Sigmoid colon (tissue), 3 donors: Measurements from ENCODE around the gene CLEC18C.

Experiments
- POLR2A ChIP-seq, 2 donors: fragments of 450-650 bp; IDR thresholded peaks; one replicate each; pipeline ENCODE4 v1.6.1; 2016; ENCODE audit warnings: antibody characterized with exemption in 2 of 2, mild to moderate bottlenecking in 2 of 2, moderate library complexity in 2 of 2
- TF ChIP-seq, protein P1 (sequence below), 4 experiments: fragments of 450-650 bp in 3 of 4; fragments of 200-600 bp in 1 of 4; IDR thresholded peaks; one replicate each; pipeline ENCODE4 v1.5.1; 2016 to 2019; ENCODE audit warnings: antibody characterized with exemption in 4 of 4, mild to moderate bottlenecking in 3 of 4, moderate library complexity in 2 of 4

DNA sequence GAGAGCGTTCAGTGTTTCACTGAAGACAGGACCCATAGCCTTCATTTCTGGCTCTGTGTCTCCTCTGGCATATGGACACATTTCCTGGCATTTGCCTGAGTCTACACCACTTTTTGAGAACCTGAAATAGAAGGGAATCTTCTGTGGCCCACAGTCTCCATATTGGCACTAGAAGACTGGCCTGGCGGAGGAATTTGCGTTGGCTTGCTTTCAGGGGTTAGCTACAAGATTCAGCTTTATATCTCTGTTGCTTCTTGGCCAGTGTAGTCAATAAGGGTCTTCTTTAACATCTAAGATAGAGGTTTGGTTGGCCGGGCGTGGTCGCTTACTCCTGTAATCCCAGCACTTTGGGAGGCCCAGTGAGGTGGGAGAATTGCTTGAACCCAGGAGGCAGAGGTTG, 12.8 kb upstream of the CLEC18C start:
- TF ChIP-seq POLR2A (IDR thresholded peaks at IDR 0.05) = no peak
- TF ChIP-seq, protein P1, sequence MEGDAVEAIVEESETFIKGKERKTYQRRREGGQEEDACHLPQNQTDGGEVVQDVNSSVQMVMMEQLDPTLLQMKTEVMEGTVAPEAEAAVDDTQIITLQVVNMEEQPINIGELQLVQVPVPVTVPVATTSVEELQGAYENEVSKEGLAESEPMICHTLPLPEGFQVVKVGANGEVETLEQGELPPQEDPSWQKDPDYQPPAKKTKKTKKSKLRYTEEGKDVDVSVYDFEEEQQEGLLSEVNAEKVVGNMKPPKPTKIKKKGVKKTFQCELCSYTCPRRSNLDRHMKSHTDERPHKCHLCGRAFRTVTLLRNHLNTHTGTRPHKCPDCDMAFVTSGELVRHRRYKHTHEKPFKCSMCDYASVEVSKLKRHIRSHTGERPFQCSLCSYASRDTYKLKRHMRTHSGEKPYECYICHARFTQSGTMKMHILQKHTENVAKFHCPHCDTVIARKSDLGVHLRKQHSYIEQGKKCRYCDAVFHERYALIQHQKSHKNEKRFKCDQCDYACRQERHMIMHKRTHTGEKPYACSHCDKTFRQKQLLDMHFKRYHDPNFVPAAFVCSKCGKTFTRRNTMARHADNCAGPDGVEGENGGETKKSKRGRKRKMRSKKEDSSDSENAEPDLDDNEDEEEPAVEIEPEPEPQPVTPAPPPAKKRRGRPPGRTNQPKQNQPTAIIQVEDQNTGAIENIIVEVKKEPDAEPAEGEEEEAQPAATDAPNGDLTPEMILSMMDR (IDR thresholded peaks at IDR 0.05) = no peak
